ENCODE results near the gene KPNA4. TPM values are rescaled to one million over a fixed set of nuclear protein-coding genes. Genes with fewer than 3 reads are reported as not detected.
"Not testable (repeated sequence)": the region's sequence is repeated elsewhere in the genome, so short reads cannot be mapped to it uniquely, and the experiment has no call there.

KPNA4 gene
- total RNA-seq, 1 experiment from 2014 or later, result 27.2 TPM

DNA sequence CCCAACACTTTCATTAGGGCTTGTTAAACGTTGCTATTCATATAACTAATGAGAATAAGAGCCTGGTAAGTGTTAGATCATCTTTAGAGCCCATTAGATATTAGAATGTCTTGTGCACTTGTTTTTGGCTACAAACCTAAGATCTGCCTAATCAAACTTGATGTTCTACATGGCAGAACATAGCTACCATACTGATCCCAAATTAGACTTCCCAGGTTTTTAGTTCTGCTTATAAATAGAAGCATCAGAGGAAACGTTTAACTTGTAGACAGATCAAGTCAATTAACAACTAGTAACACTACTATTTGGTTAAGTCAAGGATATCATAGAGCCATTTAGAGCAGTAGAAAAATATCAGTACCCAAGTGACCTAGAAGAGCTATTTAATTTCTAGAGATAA lies 11.7 kb upstream of the KPNA4 start:
- in situ Hi-C loops (cut with HindIII; ENCODE audit: low pct_unique_long_range_greater_than_20kb, low sequenced_read_pairs), result no loop called here
- no peak for DNase-seq (ENCODE audit: low read depth, low spot score)

DNA sequence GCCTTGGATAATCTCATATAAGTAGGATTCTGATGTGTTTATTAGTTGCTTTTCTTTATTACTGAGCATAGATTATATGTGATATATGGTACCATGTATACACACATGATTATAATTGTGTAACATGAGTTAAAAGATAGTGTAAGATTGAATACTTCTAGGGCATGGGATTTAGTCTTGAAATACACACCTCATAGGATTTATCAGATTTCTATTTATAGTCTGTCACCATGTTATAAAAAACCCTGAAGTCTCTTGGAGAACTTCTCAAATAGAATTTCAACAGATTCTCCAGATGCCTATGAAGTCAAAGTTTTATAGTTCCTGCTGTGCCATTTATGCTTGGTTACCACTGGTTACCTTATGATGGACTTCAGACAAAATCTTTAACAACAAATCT lies 11.2 kb upstream of the KPNA4 start:
- DNase-seq (ENCODE audit: low read depth, low spot score), result no peak
- in situ Hi-C loops (cut with HindIII; ENCODE audit: low pct_unique_long_range_greater_than_20kb, low sequenced_read_pairs), result no loop called here

- in situ Hi-C loops (cut with HindIII; ENCODE audit: low pct_unique_long_range_greater_than_20kb, low sequenced_read_pairs), result no loop called here
- peak; percentile 4 for DNase-seq (ENCODE audit: low read depth, low spot score)
Observed at GRCh38 chr3:160575589-160575988, 10.2 kb upstream of the KPNA4 start.

GRCh38 chr3:160574636-160575035 lies 9.3 kb upstream of the KPNA4 start:
- in situ Hi-C loops (cut with HindIII; ENCODE audit: low pct_unique_long_range_greater_than_20kb, low sequenced_read_pairs), result no loop called here
- no peak for DNase-seq (ENCODE audit: low read depth, low spot score)

DNA sequence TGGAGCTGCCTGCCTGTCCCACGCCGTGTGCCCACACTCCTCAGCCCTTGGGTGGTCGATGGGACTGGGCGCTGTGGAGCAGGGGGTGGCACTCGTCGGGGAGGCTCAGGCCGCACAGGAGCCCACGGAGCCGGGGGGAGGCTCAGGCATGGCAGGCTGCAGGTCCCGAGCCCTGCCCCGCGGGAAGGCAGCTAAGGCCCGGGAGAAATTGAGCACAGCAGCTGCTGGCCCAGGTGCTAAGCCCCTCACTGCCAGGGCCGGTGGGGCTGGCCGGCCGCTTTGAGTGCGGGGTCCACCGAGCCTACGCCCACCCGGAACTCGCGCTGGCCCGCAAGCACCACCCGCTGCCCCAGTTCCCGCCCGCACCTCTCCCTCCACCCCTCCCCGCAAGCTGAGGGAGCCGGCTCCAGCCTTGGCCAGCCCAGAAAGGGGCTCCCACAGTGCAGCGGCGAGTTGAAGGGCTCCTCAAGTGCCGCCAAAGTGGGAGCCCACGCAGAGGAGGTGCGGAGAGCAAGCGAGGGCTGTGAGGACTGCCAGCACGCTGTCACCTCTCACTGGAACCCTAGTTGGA lies 8.7 kb upstream of the KPNA4 start:
- in situ Hi-C loops (cut with HindIII; ENCODE audit: low pct_unique_long_range_greater_than_20kb, low sequenced_read_pairs); DNase-seq (ENCODE audit: low read depth, low spot score): not testable (repeated sequence)

GRCh38 chr3:160569894-160570652 lies 4.7 kb upstream of the KPNA4 start:
- in situ Hi-C loops (cut with HindIII; ENCODE audit: low pct_unique_long_range_greater_than_20kb, low sequenced_read_pairs), result no loop called here
- no peak for DNase-seq (ENCODE audit: low read depth, low spot score)

GRCh38 chr3:160568989-160569388 lies 3.6 kb upstream of the KPNA4 start:
- in situ Hi-C loops (cut with HindIII; ENCODE audit: low pct_unique_long_range_greater_than_20kb, low sequenced_read_pairs), result no loop called here
- DNase-seq (ENCODE audit: low read depth, low spot score), result no peak

DNA sequence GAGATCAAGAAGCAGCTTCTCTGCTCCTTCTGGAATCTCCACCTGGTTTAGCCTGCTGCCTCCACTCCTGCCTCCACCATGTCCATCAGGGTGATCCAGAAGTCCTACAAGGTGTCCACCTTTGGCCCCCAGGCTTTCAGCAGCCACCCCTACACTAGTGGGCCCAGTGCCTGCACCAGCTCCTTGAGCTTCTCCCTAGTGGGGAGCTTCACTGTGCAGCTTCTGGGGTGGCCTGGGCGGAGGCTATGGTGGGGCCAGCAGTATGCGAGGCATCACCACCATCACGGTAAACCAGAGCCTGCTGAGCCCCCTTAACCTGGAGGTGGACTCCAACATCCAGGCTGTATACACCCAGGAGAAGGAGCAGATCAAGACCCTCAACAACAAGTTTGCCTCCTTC lies 2.4 kb upstream of the KPNA4 start:
- DNase-seq (ENCODE audit: low read depth, low spot score), result no peak
- in situ Hi-C loops (cut with HindIII; ENCODE audit: low pct_unique_long_range_greater_than_20kb, low sequenced_read_pairs), result no loop called here

DNA sequence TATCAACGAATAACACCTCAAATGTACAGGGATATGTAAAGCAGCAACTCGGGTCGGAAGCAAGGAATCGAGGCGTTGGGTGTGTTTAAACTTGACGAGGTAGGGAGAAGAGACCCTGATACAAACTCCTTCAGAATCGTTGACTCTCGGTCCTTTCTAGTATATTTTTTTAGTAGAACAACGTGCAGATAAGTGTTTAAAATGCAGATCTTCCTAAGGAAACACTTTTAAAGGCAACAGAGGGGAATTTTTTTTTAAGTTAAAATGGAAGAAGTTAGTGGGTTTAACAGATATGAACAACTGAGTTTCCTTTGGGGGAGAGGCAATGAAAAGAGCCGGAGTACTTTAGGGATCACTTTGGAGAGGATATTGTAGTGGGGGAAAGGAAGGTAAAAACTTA lies 1.1 kb upstream of the KPNA4 start:
- no peak for DNase-seq (ENCODE audit: low read depth, low spot score)

DNA sequence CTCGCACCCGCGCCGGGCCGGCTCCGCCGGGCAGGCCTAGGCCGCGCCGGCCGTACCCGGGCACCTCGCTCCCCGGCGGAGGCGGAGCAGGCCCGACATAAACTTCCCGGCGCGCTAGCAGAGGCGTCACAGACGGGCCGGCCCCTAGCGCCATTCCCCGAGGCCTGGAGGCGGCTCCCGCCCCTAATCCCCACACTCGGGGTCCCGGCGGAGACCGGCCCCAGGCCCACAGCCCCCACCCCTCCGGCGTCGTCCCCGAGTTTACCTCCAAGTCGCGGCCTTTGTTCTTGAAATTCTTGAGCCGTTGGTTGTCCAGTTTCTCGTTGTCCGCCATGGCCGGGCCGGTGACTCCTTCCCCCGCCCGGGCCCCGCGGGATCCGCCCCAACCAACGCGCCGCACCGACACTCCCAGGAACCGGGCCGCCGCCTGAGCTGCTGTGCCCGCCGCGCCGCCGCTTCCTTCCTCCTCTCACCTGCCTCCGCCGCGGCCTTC lies 376 bp downstream of the KPNA4 start:
- in situ Hi-C loops (cut with HindIII; ENCODE audit: low pct_unique_long_range_greater_than_20kb, low sequenced_read_pairs), result no loop called here
- DNase-seq (ENCODE audit: low read depth, low spot score), result peak; percentile 73

More for the DNA sequence above, 1.1 kb upstream of the KPNA4 start:
- in situ Hi-C loops (cut with HindIII; ENCODE audit: low pct_unique_long_range_greater_than_20kb, low sequenced_read_pairs), result no loop called here

GRCh38 chr3:160564258-160564911 lies 986 bp downstream of the KPNA4 start:
- in situ Hi-C loops (cut with HindIII; ENCODE audit: low pct_unique_long_range_greater_than_20kb, low sequenced_read_pairs), result no loop called here

GRCh38 chr3:160562952-160563351 lies 2.4 kb downstream of the KPNA4 start:
- in situ Hi-C loops (cut with HindIII; ENCODE audit: low pct_unique_long_range_greater_than_20kb, low sequenced_read_pairs), result no loop called here
- DNase-seq (ENCODE audit: low read depth, low spot score), result no peak

More at GRCh38 chr3:160564258-160564911, 986 bp downstream of the KPNA4 start:
- DNase-seq (ENCODE audit: low read depth, low spot score), result peak; percentile 14

DNA sequence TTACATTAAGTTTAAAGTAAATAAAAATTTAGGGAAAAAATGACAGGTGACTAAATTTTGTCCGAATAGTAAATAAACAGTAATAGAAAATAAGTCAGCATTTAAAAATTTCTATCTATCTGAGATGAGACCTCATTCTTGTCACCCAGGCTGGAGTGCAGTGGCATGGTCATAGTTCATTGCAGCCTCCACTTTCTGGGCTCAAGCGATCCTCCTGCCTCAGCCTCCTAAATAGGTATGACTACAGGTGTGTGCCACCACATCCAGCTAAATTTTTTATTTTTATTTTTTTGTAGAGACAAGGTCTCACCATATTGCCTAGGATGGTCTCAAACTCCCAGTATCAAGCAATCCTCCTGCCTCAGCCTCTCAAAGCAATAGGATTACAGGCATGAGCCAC lies 7.8 kb downstream of the KPNA4 start:
- in situ Hi-C loops (cut with HindIII; ENCODE audit: low pct_unique_long_range_greater_than_20kb, low sequenced_read_pairs), result no loop called here
- DNase-seq (ENCODE audit: low read depth, low spot score), result no peak

GRCh38 chr3:160556141-160556540 lies 9.2 kb downstream of the KPNA4 start:
- no peak for DNase-seq (ENCODE audit: low read depth, low spot score)
- in situ Hi-C loops (cut with HindIII; ENCODE audit: low pct_unique_long_range_greater_than_20kb, low sequenced_read_pairs), result no loop called here

DNA sequence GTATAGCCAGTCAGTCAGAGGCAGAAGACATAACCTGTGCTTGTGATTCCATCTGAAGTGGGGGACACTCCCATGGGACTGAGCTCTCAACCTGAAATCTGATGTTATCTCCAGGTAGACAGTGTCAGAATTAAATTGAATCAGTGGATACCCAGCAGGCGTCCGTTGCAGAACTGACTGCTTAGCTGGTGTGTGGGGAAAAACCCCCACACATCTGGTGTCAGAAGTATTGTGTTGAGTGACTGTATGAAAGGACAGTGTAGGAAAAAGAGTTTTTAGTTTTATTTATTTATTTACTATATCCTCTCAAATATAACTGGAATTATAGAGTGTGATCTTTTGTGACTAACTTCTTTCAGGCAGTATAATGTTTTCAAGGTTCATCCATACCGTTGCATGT lies 10.4 kb downstream of the KPNA4 start:
- DNase-seq (ENCODE audit: low read depth, low spot score), result no peak
- in situ Hi-C loops (cut with HindIII; ENCODE audit: low pct_unique_long_range_greater_than_20kb, low sequenced_read_pairs), result no loop called here

- DNase-seq (ENCODE audit: low read depth, low spot score), result no peak
- in situ Hi-C loops (cut with HindIII; ENCODE audit: low pct_unique_long_range_greater_than_20kb, low sequenced_read_pairs), result no loop called here
Observed at GRCh38 chr3:160553827-160554226, 11.5 kb downstream of the KPNA4 start.

DNA sequence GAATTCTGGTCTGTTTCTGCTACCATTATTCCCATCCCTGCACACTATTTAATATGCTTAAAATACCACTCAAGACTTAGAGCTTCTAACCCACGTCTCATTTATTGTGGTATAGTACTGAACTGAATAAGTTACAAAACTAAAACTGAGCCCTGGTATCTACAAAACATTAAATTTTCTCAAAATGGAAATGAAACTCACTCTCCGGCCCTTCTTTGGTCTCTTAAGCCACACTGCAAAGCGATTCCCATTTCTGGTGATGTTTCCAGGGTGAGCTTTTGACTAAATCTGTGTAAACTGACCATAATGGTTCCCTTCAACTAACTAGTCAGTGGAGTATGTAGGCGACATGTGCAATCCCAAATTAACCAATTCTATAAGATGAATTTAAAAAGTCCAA lies 18.6 kb downstream of the KPNA4 start:
- in situ Hi-C loops (cut with HindIII; ENCODE audit: low pct_unique_long_range_greater_than_20kb, low sequenced_read_pairs), result no loop called here
- DNase-seq (ENCODE audit: low read depth, low spot score), result no peak

- in situ Hi-C loops (cut with HindIII; ENCODE audit: low pct_unique_long_range_greater_than_20kb, low sequenced_read_pairs), result no loop called here
- no peak for DNase-seq (ENCODE audit: low read depth, low spot score)
Observed at GRCh38 chr3:160545504-160545871, 19.9 kb downstream of the KPNA4 start.

Data from SK-MEL-5 (cell line).